Measurements from ENCODE around the gene PGD. TPM values are rescaled to one million over a fixed set of nuclear protein-coding genes. Genes with fewer than 3 reads are reported as not detected.
"Not testable (repeated sequence)": the region's sequence is repeated elsewhere in the genome, so short reads cannot be mapped to it uniquely, and the experiment has no call there.

PGD gene
- total and polyA plus RNA-seq, 10 of the 15 experiments (the other 5 are each of a cell fraction or from before 2014, with no cell fraction given) = 108 to 262 (median 171) TPM

- TF ChIP-seq E4F1 (IDR thresholded peaks at IDR 0.05; ENCODE audit: borderline replicate concordance, partially characterized antibody) = no peak
- no peak for TF ChIP-seq HSF1 (IDR thresholded peaks at IDR 0.05; ENCODE audit: low read depth, low read length)
- no peak for TF ChIP-seq NFYB (IDR thresholded peaks at IDR 0.05; ENCODE audit: insufficient read depth, low read depth, low read length)
- TF ChIP-seq GATAD2B (conservative IDR thresholded peaks at IDR 0.05; ENCODE audit: low read depth) = no peak
- no peak for TF ChIP-seq SIX5 (IDR thresholded peaks at IDR 0.05; ENCODE audit: low read depth, low read length, severe bottlenecking)
Measured at GRCh38 chr1:10424651-10425050, 25.8 kb downstream of the PGD start (continued).

DNA sequence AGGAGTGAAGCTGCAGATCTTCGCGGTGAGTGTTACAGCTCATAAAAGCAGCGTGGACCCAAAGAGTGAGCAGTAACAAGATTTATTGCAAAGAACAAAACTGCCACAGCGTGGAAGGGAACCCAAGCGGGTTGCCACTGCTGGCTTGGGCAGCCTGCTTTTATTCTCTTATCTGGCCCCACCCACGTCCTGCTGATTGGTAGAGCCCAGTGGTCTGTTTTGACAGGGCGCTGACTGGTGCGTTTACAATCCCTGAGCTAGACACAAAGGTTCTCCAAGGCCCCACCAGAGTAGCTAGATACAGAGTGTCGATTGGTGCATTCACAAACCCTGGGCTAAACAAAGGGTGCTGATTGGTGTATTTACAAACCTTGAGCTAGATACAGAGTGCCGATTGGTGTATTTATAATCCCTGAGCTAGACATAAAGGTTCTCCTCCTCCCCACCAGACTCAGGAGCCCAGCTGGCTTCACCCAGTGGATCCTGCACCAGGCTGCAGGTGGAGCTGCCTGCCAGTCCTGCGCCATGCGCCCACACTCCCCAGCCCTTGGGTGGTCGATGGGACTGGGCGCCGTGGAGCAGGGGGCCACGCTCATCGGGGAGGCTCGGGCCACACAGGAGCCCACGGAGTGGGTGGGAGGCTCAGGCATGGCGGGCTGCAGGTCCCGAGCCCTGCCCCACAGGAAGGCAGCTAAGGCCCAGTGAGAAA, 27.1 kb downstream of the PGD start:
- H3K4me3 ChIP-seq; H3K79me2 ChIP-seq (ENCODE audit: control insufficient read depth, insufficient read depth, low read length); H3K9me3 ChIP-seq (replicated peaks; ENCODE audit: control insufficient read depth, insufficient read depth, low read length); ATAC-seq; H3K27ac ChIP-seq (ENCODE audit: control insufficient read depth, insufficient read depth); FAIRE-seq; H3K27me3 ChIP-seq (replicated peaks in 1 of 2; ENCODE audit: control insufficient read depth in 2 of 2, insufficient read depth in 2 of 2, low read length in 1 of 2); H3K9ac ChIP-seq (ENCODE audit: control insufficient read depth, insufficient read depth, low read length); SMC1A ChIA-PET (ENCODE audit: uncharacterized antibody, unreplicated experiment); H2AFZ ChIP-seq (ENCODE audit: control insufficient read depth, low read depth, low read length); in situ Hi-C loops (cut with MboI); H4K20me1 ChIP-seq (ENCODE audit: control insufficient read depth, insufficient read depth); BruUV-seq (replicated peaks); H3K36me3 ChIP-seq (ENCODE audit: control insufficient read depth in 2 of 2, insufficient read depth in 2 of 2, low read length in 1 of 2); H3K4me2 ChIP-seq (ENCODE audit: control insufficient read depth, insufficient read depth); POLR2A ChIA-PET; H3K4me1 ChIP-seq (ENCODE audit: control insufficient read depth, insufficient read depth, low read length); DNase-seq (ENCODE audit: low read depth, low spot score); RAD21 ChIA-PET (ENCODE audit: unreplicated experiment): not testable (repeated sequence)
- CTCF ChIA-PET = interaction anchor here (0.6 to 1.1 kb wide), 2 partner anchors 69 to 483 kb away, joined by 3 read pairs; no protein-coding TSS in a partner anchor
- intact Hi-C loops (cut with micrococcal nuclease; ENCODE audit: unreplicated experiment) = loop anchor here (5.0 kb wide), 1 partner anchor 214 kb away; the partner anchor contains the start of gene KIF1B
- TF ChIP-seq NFYB (IDR thresholded peaks at IDR 0.05; ENCODE audit: insufficient read depth, low read depth, low read length) = 0 out of 2 replicates have a peak, but pooled peaks have one; percentile 19
- 58% methylated on average over 16 of the region's 21 CpGs for WGBS (ENCODE audit: insufficient coverage, insufficient replicate concordance, low lambda C conversion rate, missing lambda C conversion rate)

- DNase-seq (ENCODE audit: low read depth, low spot score); H4K20me1 ChIP-seq (ENCODE audit: control insufficient read depth, insufficient read depth); H3K9ac ChIP-seq (ENCODE audit: control insufficient read depth, insufficient read depth, low read length); H3K9me3 ChIP-seq (replicated peaks; ENCODE audit: control insufficient read depth, insufficient read depth, low read length); FAIRE-seq; H3K4me2 ChIP-seq (ENCODE audit: control insufficient read depth, insufficient read depth); H2AFZ ChIP-seq (ENCODE audit: control insufficient read depth, low read depth, low read length); RAD21 ChIA-PET (ENCODE audit: unreplicated experiment); in situ Hi-C loops (cut with MboI); SMC1A ChIA-PET (ENCODE audit: uncharacterized antibody, unreplicated experiment); H3K4me3 ChIP-seq; H3K4me1 ChIP-seq (ENCODE audit: control insufficient read depth, insufficient read depth, low read length); H3K36me3 ChIP-seq (ENCODE audit: control insufficient read depth in 2 of 2, insufficient read depth in 2 of 2, low read length in 1 of 2); H3K27ac ChIP-seq (ENCODE audit: control insufficient read depth, insufficient read depth); H3K79me2 ChIP-seq (ENCODE audit: control insufficient read depth, insufficient read depth, low read length); ATAC-seq; BruUV-seq (replicated peaks); H3K27me3 ChIP-seq (replicated peaks in 1 of 2; ENCODE audit: control insufficient read depth in 2 of 2, insufficient read depth in 2 of 2, low read length in 1 of 2); POLR2A ChIA-PET: not testable (repeated sequence)
- WGBS (ENCODE audit: insufficient coverage, insufficient replicate concordance, low lambda C conversion rate, missing lambda C conversion rate) = no CpG with 5 or more reads among the region's 21 CpGs
- CTCF ChIA-PET = interaction anchor here (0.6 to 1.1 kb wide), 2 partner anchors 69 to 482 kb away, joined by 3 read pairs; no protein-coding TSS in a partner anchor
- intact Hi-C loops (cut with micrococcal nuclease; ENCODE audit: unreplicated experiment) = loop anchor here (5.0 kb wide), 1 partner anchor 214 kb away; the partner anchor contains the start of gene KIF1B
Measured at GRCh38 chr1:10426535-10426848, 27.6 kb downstream of the PGD start.

Data from GM12878 (cell line).